ENCODE data around the gene CHRNA7. TPM values are rescaled to one million over a fixed set of nuclear protein-coding genes. Genes with fewer than 3 reads are reported as not detected.
A peak's percentile ranks its signal among the peaks of the same experiment; 100 is the strongest.
"Not testable (repeated sequence)": the region's sequence is repeated elsewhere in the genome, so short reads cannot be mapped to it uniquely, and the experiment has no call there.

The CHRNA7 gene
- total and polyA plus RNA-seq, 5 donors = 1.2 to 2.9 (median 1.8) TPM

- ATAC-seq (no peak), DNase-seq (no peak)
- no peaks in the 10 kb centered on the region for H3K4me1 ChIP-seq (ENCODE audit: control insufficient read depth, insufficient read depth, low read length)
- intact Hi-C loops (cut with DNase I) = no loop called here
- H3K27me3 ChIP-seq (ENCODE audit: control insufficient read depth, insufficient read depth) = no peaks in the 10 kb centered on the region
- H3K4me3 ChIP-seq (ENCODE audit: low read length) = no peak overlapping the region
- WGBS = 94% methylated on average over 4 of the region's 4 CpGs
- no peaks in the 10 kb centered on the region for H3K9me3 ChIP-seq (ENCODE audit: control insufficient read depth, low read length)
- H3K27ac ChIP-seq (ENCODE audit: low read length) = no peak overlapping the region
Observed at GRCh38 chr15:32122013-32122412, 91.7 kb downstream of the CHRNA7 start.

- no peaks in the 10 kb centered on the region for H3K9me3 ChIP-seq (ENCODE audit: control insufficient read depth, low read length)
- H3K4me1 ChIP-seq (ENCODE audit: control insufficient read depth, insufficient read depth, low read length) = no peaks in the 10 kb centered on the region
- DNase-seq (no peak), ATAC-seq (no peak)
- no peak overlapping the region for H3K4me3 ChIP-seq (ENCODE audit: low read length)
- H3K27me3 ChIP-seq (ENCODE audit: control insufficient read depth, insufficient read depth) = no peaks in the 10 kb centered on the region
- WGBS = 59% methylated on average over 3 of the region's 3 CpGs
- intact Hi-C loops (cut with DNase I) = no loop called here
- no peak overlapping the region for H3K27ac ChIP-seq (ENCODE audit: low read length)
Observed at GRCh38 chr15:32123473-32123872, 93.2 kb downstream of the CHRNA7 start.

- intact Hi-C loops (cut with DNase I) = no loop called here
- no peaks in the 10 kb centered on the region for H3K9me3 ChIP-seq (ENCODE audit: control insufficient read depth, low read length)
- no peak overlapping the region for H3K4me3 ChIP-seq (ENCODE audit: low read length)
- no peak for ATAC-seq
- WGBS = 43% methylated on average over 4 of the region's 4 CpGs
- DNase-seq = no peak
- H3K27me3 ChIP-seq (ENCODE audit: control insufficient read depth, insufficient read depth) = no peaks in the 10 kb centered on the region
- no peaks in the 10 kb centered on the region for H3K4me1 ChIP-seq (ENCODE audit: control insufficient read depth, insufficient read depth, low read length)
- H3K27ac ChIP-seq (ENCODE audit: low read length) = no peak overlapping the region
Observed at GRCh38 chr15:32124726-32125125, 94.4 kb downstream of the CHRNA7 start.

- no peak overlapping the region for H3K4me3 ChIP-seq (ENCODE audit: low read length)
- WGBS = 55% methylated on average over 3 of the region's 3 CpGs
- no peak for DNase-seq
Observed at GRCh38 chr15:32125595-32125994, 95.3 kb downstream of the CHRNA7 start.

GRCh38 chr15:32129815-32130214, 99.5 kb downstream of the CHRNA7 start:
- Histone ChIP-seq H3K9me3 (ENCODE audit: control insufficient read depth, low read length) (no peaks in the 10 kb centered on the region), H3K27me3 (ENCODE audit: control insufficient read depth, insufficient read depth) (no peaks in the 10 kb centered on the region), H3K27ac (ENCODE audit: low read length) (no peak overlapping the region), H3K4me3 (ENCODE audit: low read length) (no peak overlapping the region), H3K4me1 (ENCODE audit: control insufficient read depth, insufficient read depth, low read length) (no peaks in the 10 kb centered on the region)
- DNase-seq (no peak), ATAC-seq (no peak)
- intact Hi-C loops (cut with DNase I) = no loop called here

More at GRCh38 chr15:32125595-32125994, 95.3 kb downstream of the CHRNA7 start:
- no peaks in the 10 kb centered on the region for H3K4me1 ChIP-seq (ENCODE audit: control insufficient read depth, insufficient read depth, low read length)
- no peak for ATAC-seq
- intact Hi-C loops (cut with DNase I) = no loop called here
- H3K27ac ChIP-seq (ENCODE audit: low read length) = no peak overlapping the region
- no peaks in the 10 kb centered on the region for H3K27me3 ChIP-seq (ENCODE audit: control insufficient read depth, insufficient read depth)
- no peaks in the 10 kb centered on the region for H3K9me3 ChIP-seq (ENCODE audit: control insufficient read depth, low read length)

GRCh38 chr15:32130823-32131222, 100.5 kb downstream of the CHRNA7 start:
- no peaks in the 10 kb centered on the region for H3K4me1 ChIP-seq (ENCODE audit: control insufficient read depth, insufficient read depth, low read length)
- H3K27me3 ChIP-seq (ENCODE audit: control insufficient read depth, insufficient read depth) = no peaks in the 10 kb centered on the region
- H3K4me3 ChIP-seq (ENCODE audit: low read length) = no peak overlapping the region
- WGBS = 94% methylated on average over 3 of the region's 3 CpGs
- intact Hi-C loops (cut with DNase I) = no loop called here
- DNase-seq = no peak
- H3K9me3 ChIP-seq (ENCODE audit: control insufficient read depth, low read length) = no peaks in the 10 kb centered on the region
- no peak for ATAC-seq
- H3K27ac ChIP-seq (ENCODE audit: low read length) = no peak overlapping the region

GRCh38 chr15:32131803-32132202, 101.5 kb downstream of the CHRNA7 start:
- no peak for ATAC-seq
- no peak overlapping the region for H3K27ac ChIP-seq (ENCODE audit: low read length)
- no peaks in the 10 kb centered on the region for H3K4me1 ChIP-seq (ENCODE audit: control insufficient read depth, insufficient read depth, low read length)
- no peaks in the 10 kb centered on the region for H3K27me3 ChIP-seq (ENCODE audit: control insufficient read depth, insufficient read depth)
- DNase-seq = no peak
- intact Hi-C loops (cut with DNase I) = no loop called here
- WGBS = 83% methylated on average over 4 of the region's 4 CpGs
- H3K9me3 ChIP-seq (ENCODE audit: control insufficient read depth, low read length) = no peaks in the 10 kb centered on the region
- no peak overlapping the region for H3K4me3 ChIP-seq (ENCODE audit: low read length)

- DNase-seq = no peak
- no peak for ATAC-seq
- no peaks in the 10 kb centered on the region for H3K27me3 ChIP-seq (ENCODE audit: control insufficient read depth, insufficient read depth)
- no peaks in the 10 kb centered on the region for H3K4me1 ChIP-seq (ENCODE audit: control insufficient read depth, insufficient read depth, low read length)
- intact Hi-C loops (cut with DNase I) = no loop called here
- H3K27ac ChIP-seq (ENCODE audit: low read length) = no peak overlapping the region
- no peak overlapping the region for H3K4me3 ChIP-seq (ENCODE audit: low read length)
- H3K9me3 ChIP-seq (ENCODE audit: control insufficient read depth, low read length) = no peaks in the 10 kb centered on the region
- 36% methylated on average over 2 of the region's 2 CpGs for whole genome bisulfite sequencing
Observed at GRCh38 chr15:32132859-32133258, 102.5 kb downstream of the CHRNA7 start.

- ATAC-seq (no peak), DNase-seq (no peak)
- WGBS = 46% methylated on average over 5 of the region's 5 CpGs
- intact Hi-C loops (cut with DNase I) = no loop called here
- no peak overlapping the region for H3K4me3 ChIP-seq (ENCODE audit: low read length)
- H3K4me1 ChIP-seq (ENCODE audit: control insufficient read depth, insufficient read depth, low read length) = no peaks in the 10 kb centered on the region
- no peaks in the 10 kb centered on the region for H3K9me3 ChIP-seq (ENCODE audit: control insufficient read depth, low read length)
- no peaks in the 10 kb centered on the region for H3K27me3 ChIP-seq (ENCODE audit: control insufficient read depth, insufficient read depth)
- H3K27ac ChIP-seq (ENCODE audit: low read length) = no peak overlapping the region
Observed at GRCh38 chr15:32134842-32135241, 104.5 kb downstream of the CHRNA7 start.

GRCh38 chr15:32135335-32135734, 105.0 kb downstream of the CHRNA7 start:
- Histone ChIP-seq H3K27ac (ENCODE audit: low read length) (no peak overlapping the region), H3K4me3 (ENCODE audit: low read length) (no peak overlapping the region), H3K4me1 (ENCODE audit: control insufficient read depth, insufficient read depth, low read length) (no peaks in the 10 kb centered on the region), H3K9me3 (ENCODE audit: control insufficient read depth, low read length) (no peaks in the 10 kb centered on the region), H3K27me3 (ENCODE audit: control insufficient read depth, insufficient read depth) (no peaks in the 10 kb centered on the region)
- no peak for DNase-seq
- 43% methylated on average over 8 of the region's 8 CpGs for WGBS
- intact Hi-C loops (cut with DNase I) = no loop called here
- ATAC-seq = no peak

- intact Hi-C loops (cut with DNase I); H3K9me3 ChIP-seq (ENCODE audit: control insufficient read depth, low read length); H3K4me3 ChIP-seq (ENCODE audit: low read length); H3K27ac ChIP-seq (ENCODE audit: low read length); ATAC-seq; H3K27me3 ChIP-seq (ENCODE audit: control insufficient read depth, insufficient read depth); H3K4me1 ChIP-seq (ENCODE audit: control insufficient read depth, insufficient read depth, low read length): not testable (repeated sequence)
- peak in 1 of 3 donors; percentile 30 for DNase-seq
- 84% methylated on average over 10 of the region's 10 CpGs for WGBS
Observed at GRCh38 chr15:32145512-32145911, 115.2 kb downstream of the CHRNA7 start.

GRCh38 chr15:32148833-32149555, 118.7 kb downstream of the CHRNA7 start:
- WGBS = 77% methylated on average over 15 of the region's 15 CpGs
- Histone ChIP-seq H3K27me3 (ENCODE audit: control insufficient read depth, insufficient read depth) (no peaks in the 10 kb centered on the region), H3K4me1 (ENCODE audit: control insufficient read depth, insufficient read depth, low read length) (no peaks in the 10 kb centered on the region), H3K4me3 (ENCODE audit: low read length) (no peak overlapping the region), H3K27ac (ENCODE audit: low read length) (no peak overlapping the region), H3K9me3 (ENCODE audit: control insufficient read depth, low read length) (no peaks in the 10 kb centered on the region)
- no peak for DNase-seq
- intact Hi-C loops (cut with DNase I) = no loop called here
- peak in 1 of 2 donors; percentile 16 for ATAC-seq

Measured in right cardiac atrium (tissue), 5 donors.